Measurements from ENCODE around the gene ZNF567. TPM values are rescaled to one million over a fixed set of nuclear protein-coding genes. Genes with fewer than 3 reads are reported as not detected.

The ZNF567 gene
- total and polyA plus RNA-seq, 11 donors, result 2.1 to 5.8 (median 3.7) TPM

DNA sequence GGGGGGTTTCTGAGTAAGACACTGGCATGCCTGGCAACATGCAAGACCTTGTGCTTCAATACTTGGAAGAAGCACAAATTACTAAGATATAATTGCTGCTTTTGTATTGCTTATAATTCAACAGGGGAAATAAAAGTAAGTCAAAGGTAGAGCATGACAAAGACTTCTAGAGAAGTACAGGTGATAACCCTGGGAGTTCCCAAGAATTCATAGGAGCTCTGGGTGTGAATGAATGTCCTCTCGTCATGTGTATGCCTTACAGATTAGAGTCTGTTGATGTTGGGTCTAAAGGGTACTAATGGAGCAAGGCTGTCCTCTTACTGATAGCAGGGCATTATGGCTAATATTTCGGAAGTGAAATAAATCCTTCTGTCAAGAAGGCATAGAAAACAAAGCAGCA lies 13.2 kb upstream of the ZNF567 start:
- peaks cover 0 to 93% (median 13%) of the 10 kb centered on the region in 12 donors for H3K9me3 ChIP-seq
- no peak for DNase-seq
- no peak overlapping the region for H3K27ac ChIP-seq
- no peaks in the 10 kb centered on the region for H3K27me3 ChIP-seq
- no peak for TF ChIP-seq POLR2A (IDR thresholded peaks at IDR 0.05)
- TF ChIP-seq, protein P1, sequence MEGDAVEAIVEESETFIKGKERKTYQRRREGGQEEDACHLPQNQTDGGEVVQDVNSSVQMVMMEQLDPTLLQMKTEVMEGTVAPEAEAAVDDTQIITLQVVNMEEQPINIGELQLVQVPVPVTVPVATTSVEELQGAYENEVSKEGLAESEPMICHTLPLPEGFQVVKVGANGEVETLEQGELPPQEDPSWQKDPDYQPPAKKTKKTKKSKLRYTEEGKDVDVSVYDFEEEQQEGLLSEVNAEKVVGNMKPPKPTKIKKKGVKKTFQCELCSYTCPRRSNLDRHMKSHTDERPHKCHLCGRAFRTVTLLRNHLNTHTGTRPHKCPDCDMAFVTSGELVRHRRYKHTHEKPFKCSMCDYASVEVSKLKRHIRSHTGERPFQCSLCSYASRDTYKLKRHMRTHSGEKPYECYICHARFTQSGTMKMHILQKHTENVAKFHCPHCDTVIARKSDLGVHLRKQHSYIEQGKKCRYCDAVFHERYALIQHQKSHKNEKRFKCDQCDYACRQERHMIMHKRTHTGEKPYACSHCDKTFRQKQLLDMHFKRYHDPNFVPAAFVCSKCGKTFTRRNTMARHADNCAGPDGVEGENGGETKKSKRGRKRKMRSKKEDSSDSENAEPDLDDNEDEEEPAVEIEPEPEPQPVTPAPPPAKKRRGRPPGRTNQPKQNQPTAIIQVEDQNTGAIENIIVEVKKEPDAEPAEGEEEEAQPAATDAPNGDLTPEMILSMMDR (IDR thresholded peaks at IDR 0.05), result no peak
- H3K36me3 ChIP-seq, result peaks cover 0 to 32% (median 14%) of the 10 kb centered on the region in 9 donors
- no peak overlapping the region for H3K4me3 ChIP-seq
- intact Hi-C loops (cut with DNase I), result no loop called here
- peaks cover 0 to 13% (median 0%) of the 10 kb centered on the region in 12 donors for H3K4me1 ChIP-seq
- ATAC-seq, result no peak
- 85 to 99% (median 91%) methylated on average over 2 of the region's 2 CpGs for WGBS, 4 donors

DNA sequence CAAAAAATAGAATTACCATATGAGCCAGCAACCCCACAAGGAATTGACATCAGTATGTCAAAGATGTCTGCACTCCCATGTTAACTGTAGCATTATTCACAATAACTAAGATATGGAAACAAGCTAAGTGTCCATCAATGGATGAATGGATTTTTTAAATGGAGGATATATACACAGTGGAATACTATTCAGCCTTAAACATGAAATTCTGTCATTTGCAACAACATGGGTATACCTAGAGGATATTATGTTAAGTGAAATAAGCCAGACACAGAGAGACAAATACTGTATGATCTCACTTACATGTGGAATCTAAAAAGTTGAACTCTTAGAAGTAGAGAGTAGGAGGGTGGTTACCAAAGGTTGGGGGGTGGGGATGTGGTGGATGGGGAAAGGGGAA lies 8.0 kb upstream of the ZNF567 start:
- ATAC-seq (no peak), DNase-seq (no peak)
- Histone ChIP-seq H3K4me3 (no peak overlapping the region), H3K36me3 (peaks cover 0 to 53% (median 30%) of the 10 kb centered on the region in 9 donors), H3K9me3 (peaks cover 0 to 63% (median 9%) of the 10 kb centered on the region in 12 donors), H3K27me3 (no peaks in the 10 kb centered on the region), H3K4me1 (no peaks in the 10 kb centered on the region), H3K27ac (no peak overlapping the region)
- intact Hi-C loops (cut with DNase I), result no loop called here
- no peak for TF ChIP-seq POLR2A (IDR thresholded peaks at IDR 0.05)
- TF ChIP-seq, protein P1 (IDR thresholded peaks at IDR 0.05), result no peak

DNA sequence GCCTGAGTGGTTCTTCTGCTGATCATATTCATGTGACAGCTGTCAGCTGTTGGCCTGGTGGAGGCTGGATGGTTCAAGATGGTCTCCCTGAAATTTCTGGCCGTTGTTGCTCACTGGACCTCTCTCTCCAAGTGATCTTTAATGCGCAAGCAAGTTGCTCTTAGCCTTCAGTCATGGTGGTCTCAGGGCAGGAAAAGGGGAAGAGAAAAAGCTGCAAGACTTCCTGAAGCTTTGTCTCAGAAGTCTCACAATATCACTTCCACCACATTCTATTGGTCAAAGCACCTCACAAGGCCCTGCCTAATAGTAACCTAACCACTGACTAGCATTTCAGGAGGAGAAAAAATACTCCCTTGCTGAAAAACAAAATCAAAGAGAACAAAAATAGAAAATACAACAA lies 1.6 kb upstream of the ZNF567 start:
- Histone ChIP-seq H3K27ac (peak overlapping the region in 1 of 12 donors; percentile 82), H3K4me1 (peaks cover 0 to 20% (median 14%) of the 10 kb centered on the region in 12 donors), H3K4me3 (peak overlapping the region in 2 of 12 donors; percentile 77 to 81), H3K9me3 (peaks cover 0 to 17% (median 2%) of the 10 kb centered on the region in 12 donors), H3K27me3 (no peaks in the 10 kb centered on the region), H3K36me3 (peaks cover 0 to 37% (median 17%) of the 10 kb centered on the region in 9 donors)
- ATAC-seq, result no peak
- TF ChIP-seq POLR2A (IDR thresholded peaks at IDR 0.05), result no peak
- TF ChIP-seq, protein P1 (IDR thresholded peaks at IDR 0.05), result no peak
- intact Hi-C loops (cut with DNase I), result loop anchor here in 5 of 10 donors (2.0 to 10.0 kb wide), 5 partner anchors 13 to 169 kb away; partner anchors contain the start of genes ZNF260 (in 2 of the 5), ZNF345 (in 1 of the 5), ZNF461 (in 1 of the 5) and ZNF850 (in 1 of the 5)
- no peak for DNase-seq
- 91 to 95% (median 94%) methylated on average over 2 of the region's 2 CpGs for WGBS, 4 donors

DNA sequence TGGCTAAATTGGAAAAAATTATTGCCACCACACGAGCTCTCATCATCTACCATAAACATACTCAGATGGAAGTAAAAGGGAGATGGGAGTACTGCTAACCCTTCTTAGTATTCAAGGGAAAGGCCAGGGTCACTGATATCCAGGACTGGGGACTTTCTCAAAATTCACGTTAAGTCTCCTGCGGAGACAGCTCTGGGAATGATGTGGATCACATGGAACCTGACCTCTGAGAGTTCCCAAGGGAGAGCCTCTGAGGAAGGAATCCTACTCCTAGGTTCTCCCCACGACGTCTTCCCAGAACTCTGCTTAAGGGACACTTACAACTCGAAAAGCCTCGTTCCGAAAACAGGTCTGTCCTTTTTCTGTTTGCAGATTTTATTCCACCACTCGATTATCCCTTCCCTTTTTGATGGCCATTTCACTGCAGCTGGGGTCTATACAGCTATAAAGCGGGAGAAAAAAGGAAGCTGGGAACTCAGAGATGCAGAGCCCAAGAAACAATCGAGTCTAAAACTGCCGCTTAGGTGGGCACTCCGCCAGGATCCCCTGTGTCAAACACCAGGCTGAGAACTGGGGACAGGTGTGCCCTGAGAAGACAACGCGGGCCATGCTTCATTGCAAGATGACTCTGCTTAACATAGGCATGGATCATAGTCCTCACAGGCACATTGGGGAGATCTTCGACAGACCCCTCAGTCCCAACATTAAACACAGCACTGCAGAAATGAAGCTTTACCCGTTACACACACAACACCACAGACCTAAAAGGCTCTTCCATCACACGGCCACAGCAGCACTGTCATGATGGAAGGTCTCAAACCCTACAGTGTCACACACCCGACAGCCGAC lies 823 bp upstream of the ZNF567 start:
- no peak for TF ChIP-seq POLR2A (IDR thresholded peaks at IDR 0.05)
- TF ChIP-seq, protein P1 (IDR thresholded peaks at IDR 0.05), result no peak
- ATAC-seq (peak; percentile 6 to 47 (median 26)), DNase-seq (peak in 1 of 5 donors; percentile 31)
- Histone ChIP-seq H3K27me3 (no peaks in the 10 kb centered on the region), H3K9me3 (peaks cover 0 to 21% (median 6%) of the 10 kb centered on the region in 12 donors), H3K4me1 (peaks cover 0 to 20% (median 14%) of the 10 kb centered on the region in 12 donors), H3K27ac (peak overlapping the region in 11 of 12 donors; percentile 26 to 82 (median 65)), H3K36me3 (peaks cover 0 to 39% (median 23%) of the 10 kb centered on the region in 9 donors), H3K4me3 (peak overlapping the region; percentile 59 to 91 (median 80))
- 12 to 20% (median 14%) methylated on average over 16 to 20 of the region's 20 CpGs for WGBS, 4 donors
- intact Hi-C loops (cut with DNase I), result loop anchor here in 5 of 10 donors (2.0 to 10.0 kb wide), 5 partner anchors 14 to 168 kb away; partner anchors contain the start of genes ZNF260 (in 2 of the 5), ZNF345 (in 1 of the 5), ZNF461 (in 1 of the 5) and ZNF850 (in 1 of the 5)

All from heart left ventricle (tissue), 16 donors.